ENCODE results near the gene PDLIM1. TPM values are rescaled to one million over a fixed set of nuclear protein-coding genes. Genes with fewer than 3 reads are reported as not detected.
A peak's percentile ranks its signal among the peaks of the same experiment; 100 is the strongest.

Gene PDLIM1
- total and polyA plus RNA-seq, 10 of the 15 experiments (the other 5 are each of a cell fraction or from before 2014, with no cell fraction given): 95.7 to 714 (median 309) TPM

DNA sequence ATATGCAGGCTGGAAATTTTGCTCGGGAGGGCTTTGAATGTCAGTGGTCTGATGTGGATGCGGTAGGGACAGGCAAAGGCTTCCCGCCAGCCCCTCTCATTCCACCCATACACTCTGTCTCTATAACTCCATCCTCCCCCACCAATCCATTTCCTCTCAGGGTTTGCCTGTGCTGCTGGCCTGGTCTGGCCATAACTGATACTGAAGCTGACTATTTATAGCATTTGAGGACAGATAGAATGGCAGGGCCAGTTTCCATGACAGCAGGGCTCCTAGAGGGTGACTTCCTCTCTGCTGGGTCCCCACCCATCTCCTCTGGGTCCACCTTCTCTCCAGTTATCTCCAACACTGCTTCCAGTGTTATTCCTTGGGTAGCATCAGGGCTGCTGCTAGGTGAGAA is 6.6 kb upstream of the PDLIM1 start (continued):
- TF ChIP-seq, protein P1, sequence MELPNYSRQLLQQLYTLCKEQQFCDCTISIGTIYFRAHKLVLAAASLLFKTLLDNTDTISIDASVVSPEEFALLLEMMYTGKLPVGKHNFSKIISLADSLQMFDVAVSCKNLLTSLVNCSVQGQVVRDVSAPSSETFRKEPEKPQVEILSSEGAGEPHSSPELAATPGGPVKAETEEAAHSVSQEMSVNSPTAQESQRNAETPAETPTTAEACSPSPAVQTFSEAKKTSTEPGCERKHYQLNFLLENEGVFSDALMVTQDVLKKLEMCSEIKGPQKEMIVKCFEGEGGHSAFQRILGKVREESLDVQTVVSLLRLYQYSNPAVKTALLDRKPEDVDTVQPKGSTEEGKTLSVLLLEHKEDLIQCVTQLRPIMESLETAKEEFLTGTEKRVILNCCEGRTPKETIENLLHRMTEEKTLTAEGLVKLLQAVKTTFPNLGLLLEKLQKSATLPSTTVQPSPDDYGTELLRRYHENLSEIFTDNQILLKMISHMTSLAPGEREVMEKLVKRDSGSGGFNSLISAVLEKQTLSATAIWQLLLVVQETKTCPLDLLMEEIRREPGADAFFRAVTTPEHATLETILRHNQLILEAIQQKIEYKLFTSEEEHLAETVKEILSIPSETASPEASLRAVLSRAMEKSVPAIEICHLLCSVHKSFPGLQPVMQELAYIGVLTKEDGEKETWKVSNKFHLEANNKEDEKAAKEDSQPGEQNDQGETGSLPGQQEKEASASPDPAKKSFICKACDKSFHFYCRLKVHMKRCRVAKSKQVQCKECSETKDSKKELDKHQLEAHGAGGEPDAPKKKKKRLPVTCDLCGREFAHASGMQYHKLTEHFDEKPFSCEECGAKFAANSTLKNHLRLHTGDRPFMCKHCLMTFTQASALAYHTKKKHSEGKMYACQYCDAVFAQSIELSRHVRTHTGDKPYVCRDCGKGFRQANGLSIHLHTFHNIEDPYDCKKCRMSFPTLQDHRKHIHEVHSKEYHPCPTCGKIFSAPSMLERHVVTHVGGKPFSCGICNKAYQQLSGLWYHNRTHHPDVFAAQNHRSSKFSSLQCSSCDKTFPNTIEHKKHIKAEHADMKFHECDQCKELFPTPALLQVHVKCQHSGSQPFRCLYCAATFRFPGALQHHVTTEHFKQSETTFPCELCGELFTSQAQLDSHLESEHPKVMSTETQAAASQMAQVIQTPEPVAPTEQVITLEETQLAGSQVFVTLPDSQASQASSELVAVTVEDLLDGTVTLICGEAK (IDR thresholded peaks at IDR 0.05; ENCODE audit: borderline replicate concordance): no peak
- peak; percentile 44; the same call in 1 of the 3 replicates for TF ChIP-seq POU2F2 (IDR thresholded peaks at IDR 0.05; ENCODE audit: borderline replicate concordance, low read depth, low read length)
- TF ChIP-seq MTA3 (IDR thresholded peaks at IDR 0.05; ENCODE audit: borderline replicate concordance, low read length): no peak
- no peak for TF ChIP-seq RCOR1 (conservative IDR thresholded peaks at IDR 0.05; ENCODE audit: low read depth, low read length)
- peak in 1 of 2 experiments; percentile 69; a peak in 1 of 4 replicates for TF ChIP-seq SRF (IDR thresholded peaks at IDR 0.05; ENCODE audit: low read depth in 2 of 2, low read length in 2 of 2)
- no peak for TF ChIP-seq SIN3A (IDR thresholded peaks at IDR 0.05; ENCODE audit: low read depth, low read length)
- 0 out of 2 replicates have a peak, but pooled peaks have one; percentile 13 for TF ChIP-seq IKZF1 (conservative IDR thresholded peaks at IDR 0.05)
- TF ChIP-seq, protein P2, sequence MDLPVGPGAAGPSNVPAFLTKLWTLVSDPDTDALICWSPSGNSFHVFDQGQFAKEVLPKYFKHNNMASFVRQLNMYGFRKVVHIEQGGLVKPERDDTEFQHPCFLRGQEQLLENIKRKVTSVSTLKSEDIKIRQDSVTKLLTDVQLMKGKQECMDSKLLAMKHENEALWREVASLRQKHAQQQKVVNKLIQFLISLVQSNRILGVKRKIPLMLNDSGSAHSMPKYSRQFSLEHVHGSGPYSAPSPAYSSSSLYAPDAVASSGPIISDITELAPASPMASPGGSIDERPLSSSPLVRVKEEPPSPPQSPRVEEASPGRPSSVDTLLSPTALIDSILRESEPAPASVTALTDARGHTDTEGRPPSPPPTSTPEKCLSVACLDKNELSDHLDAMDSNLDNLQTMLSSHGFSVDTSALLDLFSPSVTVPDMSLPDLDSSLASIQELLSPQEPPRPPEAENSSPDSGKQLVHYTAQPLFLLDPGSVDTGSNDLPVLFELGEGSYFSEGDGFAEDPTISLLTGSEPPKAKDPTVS (IDR thresholded peaks at IDR 0.05; ENCODE audit: low read depth, low read length): no peak
- no peak for TF ChIP-seq WRNIP1 (IDR thresholded peaks at IDR 0.05; ENCODE audit: borderline replicate concordance, low read depth, low read length)
- peak; percentile 80 for TF ChIP-seq SPI1 (IDR thresholded peaks at IDR 0.05; ENCODE audit: borderline replicate concordance, insufficient read depth, low read depth, low read length)
- TF ChIP-seq, protein P3, sequence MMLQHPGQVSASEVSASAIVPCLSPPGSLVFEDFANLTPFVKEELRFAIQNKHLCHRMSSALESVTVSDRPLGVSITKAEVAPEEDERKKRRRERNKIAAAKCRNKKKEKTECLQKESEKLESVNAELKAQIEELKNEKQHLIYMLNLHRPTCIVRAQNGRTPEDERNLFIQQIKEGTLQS (IDR thresholded peaks at IDR 0.05; ENCODE audit: borderline replicate concordance, extremely low read depth, low read depth, low read length): no peak
- TF ChIP-seq, protein P4, sequence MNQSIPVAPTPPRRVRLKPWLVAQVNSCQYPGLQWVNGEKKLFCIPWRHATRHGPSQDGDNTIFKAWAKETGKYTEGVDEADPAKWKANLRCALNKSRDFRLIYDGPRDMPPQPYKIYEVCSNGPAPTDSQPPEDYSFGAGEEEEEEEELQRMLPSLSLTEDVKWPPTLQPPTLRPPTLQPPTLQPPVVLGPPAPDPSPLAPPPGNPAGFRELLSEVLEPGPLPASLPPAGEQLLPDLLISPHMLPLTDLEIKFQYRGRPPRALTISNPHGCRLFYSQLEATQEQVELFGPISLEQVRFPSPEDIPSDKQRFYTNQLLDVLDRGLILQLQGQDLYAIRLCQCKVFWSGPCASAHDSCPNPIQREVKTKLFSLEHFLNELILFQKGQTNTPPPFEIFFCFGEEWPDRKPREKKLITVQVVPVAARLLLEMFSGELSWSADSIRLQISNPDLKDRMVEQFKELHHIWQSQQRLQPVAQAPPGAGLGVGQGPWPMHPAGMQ (IDR thresholded peaks at IDR 0.05; ENCODE audit: borderline replicate concordance): no peak
- peak; percentile 84 for TF ChIP-seq YY1 (IDR thresholded peaks at IDR 0.05; ENCODE audit: low read depth, low read length)
- no peak for TF ChIP-seq ZNF622 (IDR thresholded peaks at IDR 0.05)
- TF ChIP-seq ATF7 (IDR thresholded peaks at IDR 0.05; ENCODE audit: low read depth): no peak
- TF ChIP-seq BRCA1 (IDR thresholded peaks at IDR 0.05; ENCODE audit: low read depth, low read length): no peak
- no peak for TF ChIP-seq TARDBP (IDR thresholded peaks at IDR 0.05; ENCODE audit: borderline replicate concordance)
- no peak for TF ChIP-seq PML (IDR thresholded peaks at IDR 0.05; ENCODE audit: low read length)
- TF ChIP-seq, protein P5, sequence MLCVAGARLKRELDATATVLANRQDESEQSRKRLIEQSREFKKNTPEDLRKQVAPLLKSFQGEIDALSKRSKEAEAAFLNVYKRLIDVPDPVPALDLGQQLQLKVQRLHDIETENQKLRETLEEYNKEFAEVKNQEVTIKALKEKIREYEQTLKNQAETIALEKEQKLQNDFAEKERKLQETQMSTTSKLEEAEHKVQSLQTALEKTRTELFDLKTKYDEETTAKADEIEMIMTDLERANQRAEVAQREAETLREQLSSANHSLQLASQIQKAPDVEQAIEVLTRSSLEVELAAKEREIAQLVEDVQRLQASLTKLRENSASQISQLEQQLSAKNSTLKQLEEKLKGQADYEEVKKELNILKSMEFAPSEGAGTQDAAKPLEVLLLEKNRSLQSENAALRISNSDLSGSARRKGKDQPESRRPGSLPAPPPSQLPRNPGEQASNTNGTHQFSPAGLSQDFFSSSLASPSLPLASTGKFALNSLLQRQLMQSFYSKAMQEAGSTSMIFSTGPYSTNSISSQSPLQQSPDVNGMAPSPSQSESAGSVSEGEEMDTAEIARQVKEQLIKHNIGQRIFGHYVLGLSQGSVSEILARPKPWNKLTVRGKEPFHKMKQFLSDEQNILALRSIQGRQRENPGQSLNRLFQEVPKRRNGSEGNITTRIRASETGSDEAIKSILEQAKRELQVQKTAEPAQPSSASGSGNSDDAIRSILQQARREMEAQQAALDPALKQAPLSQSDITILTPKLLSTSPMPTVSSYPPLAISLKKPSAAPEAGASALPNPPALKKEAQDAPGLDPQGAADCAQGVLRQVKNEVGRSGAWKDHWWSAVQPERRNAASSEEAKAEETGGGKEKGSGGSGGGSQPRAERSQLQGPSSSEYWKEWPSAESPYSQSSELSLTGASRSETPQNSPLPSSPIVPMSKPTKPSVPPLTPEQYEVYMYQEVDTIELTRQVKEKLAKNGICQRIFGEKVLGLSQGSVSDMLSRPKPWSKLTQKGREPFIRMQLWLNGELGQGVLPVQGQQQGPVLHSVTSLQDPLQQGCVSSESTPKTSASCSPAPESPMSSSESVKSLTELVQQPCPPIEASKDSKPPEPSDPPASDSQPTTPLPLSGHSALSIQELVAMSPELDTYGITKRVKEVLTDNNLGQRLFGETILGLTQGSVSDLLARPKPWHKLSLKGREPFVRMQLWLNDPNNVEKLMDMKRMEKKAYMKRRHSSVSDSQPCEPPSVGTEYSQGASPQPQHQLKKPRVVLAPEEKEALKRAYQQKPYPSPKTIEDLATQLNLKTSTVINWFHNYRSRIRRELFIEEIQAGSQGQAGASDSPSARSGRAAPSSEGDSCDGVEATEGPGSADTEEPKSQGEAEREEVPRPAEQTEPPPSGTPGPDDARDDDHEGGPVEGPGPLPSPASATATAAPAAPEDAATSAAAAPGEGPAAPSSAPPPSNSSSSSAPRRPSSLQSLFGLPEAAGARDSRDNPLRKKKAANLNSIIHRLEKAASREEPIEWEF (IDR thresholded peaks at IDR 0.05; ENCODE audit: insufficient replicate concordance, low read depth, low read length): no peak

Data from GM12878 (cell line).